K562 (cell line): ENCODE data around the gene ZNF587.

Experiments
- BMI1 ChIP-seq: fragments of 150-350 bp; IDR thresholded peaks from 2 replicates; pipeline ENCODE4 v1.6.1; 2014; ENCODE audit warnings: low read length
- CTCF ChIP-seq, 3 experiments: IDR thresholded peaks in 2 of 3; conservative IDR thresholded peaks in 1 of 3; 2 replicates each; pipeline ENCODE4 v1.5.1; 2011 to 2012; ENCODE audit warnings: low read length in 3 of 3, mild to moderate bottlenecking in 3 of 3, control low read depth in 2 of 3, improper control_type of control experiment in 1 of 3, inconsistent platforms in 1 of 3, low read depth in 1 of 3, mixed read lengths in 1 of 3, moderate library complexity in 1 of 3; ENCODE audit not compliant: insufficient read depth in 2 of 3
- ETV6 ChIP-seq, 3 experiments: fragments of 150-350 bp in 1 of 3; sonication (generic) in 1 of 3; formaldehyde crosslinking in 1 of 3; IDR thresholded peaks; 2 replicates each; pipeline versions ENCODE4 v1.6.1 to v1.8.0; 2014 to 2022; ENCODE audit warnings: borderline replicate concordance in 2 of 3, low read depth in 2 of 3, antibody characterized with exemption in 1 of 3, low read length in 1 of 3, mild to moderate bottlenecking in 1 of 3, missing genetic modification reagents in 1 of 3
- KDM4B ChIP-seq, 2 experiments: fragments of 450-650 bp in 1 of 2; sonication (generic) in 1 of 2; IDR thresholded peaks; 2 replicates each; pipeline ENCODE4 v1.6.1; 2016 to 2017; ENCODE audit warnings: borderline replicate concordance in 2 of 2, antibody characterized with exemption in 1 of 2, low read depth in 1 of 2, mild to moderate bottlenecking in 1 of 2
- MCM5 ChIP-seq: fragments of 450-650 bp; IDR thresholded peaks from 2 replicates; pipeline ENCODE4 v1.6.1; 2016; ENCODE audit warnings: low read depth
- MYBL2 ChIP-seq, 2 experiments: fragments of 450-650 bp in 1 of 2; sonication (generic) in 1 of 2; formaldehyde crosslinking in 1 of 2; IDR thresholded peaks; 2 replicates each; pipeline versions ENCODE4 v1.6.1 to v1.8.1; 2017 to 2022; ENCODE audit warnings: borderline replicate concordance in 1 of 2, inconsistent platforms in 1 of 2, low read depth in 1 of 2, mild to moderate bottlenecking in 1 of 2, missing genetic modification reagents in 1 of 2, moderate library complexity in 1 of 2
- TAF1 ChIP-seq: IDR thresholded peaks from 2 replicates; pipeline ENCODE4 v1.6.1; 2011; ENCODE audit warnings: mild to moderate bottlenecking, low read length, moderate library complexity; ENCODE audit not compliant: insufficient read depth, control insufficient read depth, severe bottlenecking; ENCODE audit errors: extremely low read depth
- TBP ChIP-seq: optimal IDR thresholded peaks from 2 replicates; pipeline ENCODE3; 2011; ENCODE audit warnings: low read depth, low read length, improper control_type of control experiment
- ZNF121 ChIP-seq: sonication (generic); formaldehyde crosslinking; conservative IDR thresholded peaks from 2 replicates; pipeline ENCODE4 v1.8.0; 2022; ENCODE audit warnings: missing genetic modification reagents
- TF ChIP-seq, protein P1 (sequence below), 2 experiments: IDR thresholded peaks in 1 of 2; conservative IDR thresholded peaks in 1 of 2; 2 replicates each; pipeline ENCODE4 v1.6.1; 2016; ENCODE audit warnings: low read depth in 2 of 2, mild to moderate bottlenecking in 1 of 2, missing compliant biosample characterization in 1 of 2, missing genetic modification characterization in 1 of 2, moderate library complexity in 1 of 2

DNA sequence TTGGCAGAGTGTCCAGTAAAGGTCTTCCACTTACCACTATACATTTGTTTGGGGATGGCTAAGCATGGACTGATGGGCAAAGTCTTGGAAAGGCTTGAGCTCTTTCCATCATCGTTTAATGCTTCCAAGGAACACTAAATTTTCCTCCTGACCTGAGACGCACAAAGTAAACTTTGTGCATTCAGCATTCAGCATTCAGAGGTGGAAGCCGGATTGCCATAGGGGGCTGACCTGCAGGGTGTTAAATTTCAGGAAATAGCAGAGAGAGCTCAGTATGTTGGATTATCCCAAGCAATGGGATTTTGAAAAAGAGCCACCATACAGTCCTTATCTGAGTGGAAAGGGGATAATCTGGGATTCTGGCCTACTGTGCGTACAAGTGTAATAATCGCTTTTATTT lies 49.0 kb upstream of the ZNF587 start:
- TF ChIP-seq ETV6 (IDR thresholded peaks at IDR 0.05; ENCODE audit: borderline replicate concordance in 1 of 2, low read depth in 2 of 2, low read length in 1 of 2) (no peak), ETV6 (CRISPR knock-in tag; IDR thresholded peaks at IDR 0.05; ENCODE audit: borderline replicate concordance) (no peak), CTCF (IDR thresholded peaks at IDR 0.05 in 2 of 3, conservative IDR thresholded peaks at IDR 0.05 in 1 of 3; ENCODE audit: insufficient read depth in 2 of 3, low read depth in 1 of 3, low read length in 3 of 3) (no peak), KDM4B (IDR thresholded peaks at IDR 0.05; ENCODE audit: borderline replicate concordance in 2 of 2, low read depth in 1 of 2) (no peak), MCM5 (no peak), MYBL2 (IDR thresholded peaks at IDR 0.05; ENCODE audit: low read depth) (no peak), MYBL2 (CRISPR knock-in tag; IDR thresholded peaks at IDR 0.05; ENCODE audit: borderline replicate concordance) (no peak), TAF1 (no peak), BMI1 (no peak), ZNF121 (CRISPR knock-in tag) (no peak), TBP (no peak)
- TF ChIP-seq, protein P1, sequence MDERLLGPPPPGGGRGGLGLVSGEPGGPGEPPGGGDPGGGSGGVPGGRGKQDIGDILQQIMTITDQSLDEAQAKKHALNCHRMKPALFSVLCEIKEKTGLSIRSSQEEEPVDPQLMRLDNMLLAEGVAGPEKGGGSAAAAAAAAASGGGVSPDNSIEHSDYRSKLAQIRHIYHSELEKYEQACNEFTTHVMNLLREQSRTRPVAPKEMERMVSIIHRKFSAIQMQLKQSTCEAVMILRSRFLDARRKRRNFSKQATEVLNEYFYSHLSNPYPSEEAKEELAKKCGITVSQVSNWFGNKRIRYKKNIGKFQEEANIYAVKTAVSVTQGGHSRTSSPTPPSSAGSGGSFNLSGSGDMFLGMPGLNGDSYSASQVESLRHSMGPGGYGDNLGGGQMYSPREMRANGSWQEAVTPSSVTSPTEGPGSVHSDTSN (CRISPR knock-in tag; IDR thresholded peaks at IDR 0.05; ENCODE audit: low read depth): no peak
- TF ChIP-seq, protein P1 (tag; conservative IDR thresholded peaks at IDR 0.05; ENCODE audit: low read depth): no peak
